Stimulated activated CD8-positive, alpha-beta memory T cell treated with anti-CD3 and anti-CD28 coated beads, Interleukin-7, amount 100 ng/mL, for 1 hour (primary cell): ENCODE measurements around the gene GRK5.
"Not testable (repeated sequence)": the region's sequence is repeated elsewhere in the genome, so short reads cannot be mapped to it uniquely, and the experiment has no call there.

Experiments
- DNase-seq, 2 donors: peaks; one replicate each; pipeline ENCODE4 v3.0.0-alpha.2; 2020; ENCODE audit warnings: low read depth in 2 of 2

Gene GRK5

GRCh38 chr10:119250641-119251314 is 43.4 kb downstream of the GRK5 start:
- DNase-seq = no peak

DNA sequence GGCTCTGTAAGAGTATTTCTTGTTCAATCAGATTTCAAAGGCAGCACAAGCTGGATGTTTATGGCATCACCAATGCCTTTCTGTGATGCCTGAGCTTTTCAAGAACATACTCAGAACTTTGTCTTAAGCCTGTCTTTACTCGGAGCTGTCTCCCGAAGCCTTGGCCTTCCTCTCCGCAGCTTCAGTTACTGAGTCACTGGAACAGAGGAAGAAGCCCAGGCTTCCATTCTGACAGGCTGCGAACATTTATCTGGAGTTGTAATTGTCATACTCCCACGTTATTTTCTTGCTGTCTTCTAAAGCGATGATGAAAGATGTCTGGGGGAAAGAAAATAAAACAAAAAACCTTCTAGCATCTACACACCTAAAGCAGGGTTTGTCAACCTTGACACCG is 43.9 kb downstream of the GRK5 start:
- no peak for DNase-seq

DNA sequence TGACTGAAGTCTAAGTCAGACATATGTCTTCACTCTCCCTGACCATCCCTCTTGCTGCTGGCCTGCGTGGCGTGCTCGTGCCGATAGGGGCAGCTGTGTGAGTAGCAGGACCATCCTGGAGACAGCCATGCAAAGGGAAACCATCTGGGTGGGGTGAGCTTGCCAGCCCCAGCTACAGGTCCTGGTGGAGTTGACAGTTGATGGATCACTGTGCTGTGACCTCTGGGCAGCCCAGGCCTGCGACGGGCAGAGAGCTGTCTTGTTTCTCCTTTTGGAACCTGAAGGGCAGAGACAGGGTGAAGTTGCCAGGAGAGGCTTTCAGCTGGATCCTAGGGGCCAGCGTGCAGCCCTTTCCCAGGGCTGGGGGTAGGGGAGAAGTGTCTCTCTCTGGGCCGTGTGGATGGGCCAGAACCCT is 44.7 kb downstream of the GRK5 start:
- no peak for DNase-seq

GRCh38 chr10:119252470-119253151 is 45.2 kb downstream of the GRK5 start:
- DNase-seq = no peak

DNA sequence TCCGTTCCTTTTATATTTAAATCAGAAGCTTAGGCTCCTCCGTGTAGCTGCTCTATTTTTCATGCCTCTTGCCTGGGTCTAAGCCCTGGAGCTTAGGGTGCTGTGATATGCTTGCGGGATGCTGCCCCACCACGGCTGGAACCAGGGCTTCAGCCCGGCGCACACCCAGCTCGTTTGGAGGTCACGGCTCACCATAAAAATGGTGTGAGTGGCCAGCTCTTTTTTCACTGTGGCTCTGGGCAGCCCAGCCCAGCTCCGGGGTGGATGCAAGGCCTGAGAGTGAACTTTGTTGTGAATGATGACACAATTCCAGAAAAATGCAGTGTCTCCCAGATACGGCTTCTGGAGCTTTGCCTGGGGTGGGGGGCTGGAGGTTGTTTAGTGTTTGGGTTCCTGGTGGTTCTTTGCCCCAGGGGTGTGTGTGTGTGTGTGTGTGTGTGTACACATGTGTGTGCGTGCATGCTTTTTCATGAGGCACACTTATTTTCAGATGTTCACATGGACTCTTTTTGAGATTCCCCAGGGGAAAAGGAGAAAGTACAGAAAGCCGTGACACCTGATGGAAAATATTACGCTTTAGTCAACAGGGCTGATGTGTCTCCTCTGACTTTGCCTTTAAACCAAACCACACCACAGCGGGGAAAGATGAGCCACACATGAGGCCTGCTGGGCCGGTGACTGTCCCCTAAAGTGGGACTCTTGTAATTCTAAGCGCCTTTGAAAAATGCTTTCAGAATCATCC is 46.2 kb downstream of the GRK5 start:
- no peak for DNase-seq

DNA sequence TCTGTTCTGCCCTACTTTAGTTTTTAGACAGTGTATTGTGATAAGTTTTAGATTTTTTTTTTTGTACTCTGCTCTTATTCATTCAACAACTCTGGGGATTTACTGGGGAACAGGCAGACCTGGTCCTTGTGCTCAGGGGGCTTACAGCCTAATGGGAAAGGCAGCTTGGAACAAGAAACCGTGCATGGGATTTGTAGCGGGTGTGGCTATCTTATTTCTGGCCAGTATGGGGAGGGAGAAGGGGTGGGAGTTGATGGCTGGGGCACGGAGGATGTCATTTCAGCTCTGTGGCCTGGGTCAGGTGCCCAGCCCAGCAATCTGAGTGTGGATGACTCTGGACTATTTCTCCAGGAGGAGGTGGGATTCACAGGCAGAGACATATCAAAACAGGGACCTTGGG is 47.0 kb downstream of the GRK5 start:
- no peak for DNase-seq

- DNase-seq = no peak
Measured at GRCh38 chr10:119256030-119256429, 48.7 kb downstream of the GRK5 start.

DNA sequence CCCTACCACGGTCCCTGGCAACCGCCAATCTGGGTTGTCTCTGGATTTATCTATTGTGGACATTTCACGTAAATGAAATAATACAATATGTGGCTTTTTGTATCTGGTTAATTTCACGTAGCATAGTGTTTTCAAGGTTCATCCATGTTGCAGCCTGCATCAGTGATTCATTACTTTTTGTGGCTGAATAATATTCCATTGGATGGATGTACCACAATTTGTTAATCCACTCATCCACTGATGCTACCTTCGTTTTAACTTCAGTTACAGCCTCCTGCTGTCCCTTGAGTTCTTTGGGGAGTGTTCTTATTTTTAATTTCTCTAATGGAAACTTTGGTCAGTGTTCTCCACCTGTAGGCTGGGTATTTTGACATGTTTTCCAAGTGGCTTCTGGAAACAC is 49.5 kb downstream of the GRK5 start:
- DNase-seq = no peak

GRCh38 chr10:119257899-119258419 is 50.6 kb downstream of the GRK5 start:
- no peak for DNase-seq

DNA sequence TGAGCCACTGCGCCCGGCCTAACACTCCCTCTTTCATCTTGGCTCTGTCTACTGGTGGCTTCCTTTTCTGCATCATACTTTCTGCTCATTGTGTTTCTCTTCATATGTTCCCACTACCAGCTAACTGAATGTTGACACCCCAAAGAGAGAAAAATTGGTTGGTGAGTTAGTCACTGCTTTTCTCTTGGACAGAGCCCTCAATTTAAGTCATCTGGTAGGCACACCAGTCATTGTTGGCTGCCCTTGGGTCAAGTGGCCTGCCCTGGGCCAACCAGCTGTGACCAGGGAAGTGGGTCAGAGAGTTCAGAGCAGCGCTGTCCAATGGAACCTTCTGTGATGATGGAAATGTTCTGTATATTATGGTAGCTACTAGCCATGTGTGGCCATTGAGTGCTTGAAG is 52.0 kb downstream of the GRK5 start:
- DNase-seq = no peak

DNA sequence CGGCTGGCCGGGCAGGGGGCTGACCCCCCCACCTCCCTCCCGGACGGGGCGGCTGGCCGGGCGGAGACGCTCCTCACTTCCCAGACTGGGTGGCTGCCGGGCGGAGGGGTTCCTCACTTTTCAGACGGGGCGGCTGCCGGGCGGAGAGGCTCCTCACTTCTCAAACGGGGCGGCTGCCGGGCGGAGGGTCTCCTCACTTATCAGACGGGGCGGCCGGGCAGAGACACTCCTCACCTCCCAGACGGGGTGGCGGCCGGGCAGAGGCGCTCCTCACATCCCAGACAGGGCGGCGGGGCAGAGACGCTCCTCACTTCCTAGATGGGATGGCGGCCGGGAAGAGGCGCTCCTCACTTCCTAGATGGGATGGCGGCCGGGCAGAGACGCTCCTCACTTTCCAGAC is 53.6 kb downstream of the GRK5 start:
- DNase-seq = not testable (repeated sequence)

DNA sequence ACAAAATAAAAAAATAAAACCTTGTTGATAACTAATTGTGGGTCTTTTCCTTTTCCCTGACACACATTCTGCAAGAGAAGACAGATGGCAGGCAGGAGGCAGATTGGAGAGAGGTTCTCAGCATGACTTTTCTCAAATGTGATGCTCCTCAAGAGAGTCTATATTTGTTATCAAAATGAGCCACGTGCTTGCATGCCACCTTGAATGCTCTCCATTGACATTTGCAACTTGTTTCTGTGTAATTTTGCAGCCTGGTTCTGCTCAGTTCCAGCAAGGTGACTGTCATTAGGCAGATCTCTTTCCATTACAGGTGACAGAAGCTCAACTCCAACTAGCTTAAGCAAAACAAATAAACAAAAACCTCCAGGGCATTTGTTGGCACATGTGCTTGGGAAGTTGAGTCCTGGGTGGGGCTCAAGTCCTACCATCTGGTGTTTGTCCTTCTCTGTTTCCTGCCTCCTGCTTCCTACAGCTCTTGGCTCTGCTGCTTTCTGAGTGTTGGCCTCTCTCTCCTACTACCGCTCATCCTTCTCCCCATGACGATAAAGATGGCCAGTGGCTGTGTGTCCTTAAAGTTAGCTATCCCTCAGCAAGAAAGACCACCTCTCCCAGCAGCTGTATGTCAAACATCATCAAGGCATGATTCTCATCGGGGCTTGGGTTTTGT is 56.7 kb downstream of the GRK5 start:
- no peak for DNase-seq

GRCh38 chr10:119265691-119266090 is 58.3 kb downstream of the GRK5 start:
- no peak for DNase-seq

GRCh38 chr10:119267384-119267783 is 60.0 kb downstream of the GRK5 start:
- DNase-seq = no peak

DNA sequence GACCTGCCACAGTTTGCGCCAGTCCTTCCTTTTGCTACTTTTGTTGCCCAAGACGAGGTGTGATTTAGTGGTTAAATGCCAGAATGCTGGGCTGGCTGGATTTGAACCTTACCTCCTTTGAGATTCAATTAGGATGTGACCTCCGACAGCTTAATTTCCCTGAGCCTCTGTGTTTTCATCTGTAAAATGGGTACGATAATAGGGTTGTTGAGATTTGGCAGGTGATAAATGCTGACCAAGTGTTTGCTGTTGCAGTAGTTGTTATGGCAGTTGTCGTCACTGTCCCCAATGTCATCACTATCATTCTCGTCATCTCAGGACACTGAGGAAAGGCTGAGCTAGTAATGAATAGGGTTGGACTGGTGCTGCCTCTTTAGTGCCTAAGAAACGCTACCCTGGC is 61.1 kb downstream of the GRK5 start:
- DNase-seq = no peak

DNA sequence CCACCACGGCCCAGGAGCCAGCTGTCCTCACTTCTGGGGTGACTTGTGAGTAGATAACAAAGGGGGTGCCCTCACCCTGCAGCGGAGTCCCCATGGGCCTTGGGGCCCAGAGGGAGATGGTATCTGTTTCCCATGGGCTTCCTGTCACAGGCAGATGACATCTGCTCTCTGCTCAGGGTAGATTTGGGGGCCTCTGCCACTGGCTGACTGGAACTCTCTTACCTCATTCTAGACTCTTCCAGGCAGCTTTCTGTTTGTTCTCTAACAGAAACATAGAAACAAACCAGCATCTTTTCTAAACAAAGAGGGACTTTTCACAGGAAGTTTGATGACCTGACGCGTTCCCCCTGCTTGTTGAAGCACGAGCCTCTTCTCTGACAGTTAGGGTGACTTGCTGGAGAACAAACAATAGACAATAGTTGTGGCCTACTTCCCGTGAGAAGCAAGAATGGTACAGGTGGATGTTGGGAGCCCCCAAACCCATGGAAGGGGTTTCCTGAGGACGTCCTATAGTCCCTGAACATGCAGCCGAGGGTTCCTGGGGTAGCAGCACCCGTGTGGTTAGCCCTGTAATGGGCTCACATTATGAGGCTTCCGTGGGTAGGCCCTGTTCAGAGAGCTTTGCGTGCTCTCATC is 61.6 kb downstream of the GRK5 start:
- DNase-seq = peak; percentile 26 to 34

DNA sequence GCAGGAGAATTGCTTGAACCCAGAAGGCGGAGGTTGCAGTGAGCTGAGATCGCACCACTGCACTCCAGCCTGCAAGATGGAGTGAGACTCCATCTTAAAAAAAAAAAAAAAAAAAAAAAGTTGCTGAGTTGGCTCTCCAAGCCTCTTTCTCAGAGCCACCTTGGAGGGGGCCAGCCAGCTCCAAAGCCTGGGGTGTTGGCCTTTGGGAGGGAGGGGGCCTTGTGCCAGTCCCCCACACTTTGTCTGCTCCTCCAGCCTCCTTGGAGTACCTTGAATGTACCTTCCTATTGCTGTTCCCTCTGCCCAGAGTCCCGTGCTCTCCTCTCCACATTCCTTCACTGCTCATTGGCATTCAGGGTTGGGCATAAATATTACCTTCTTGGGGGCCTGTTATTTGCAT is 62.4 kb downstream of the GRK5 start:
- DNase-seq = no peak

DNA sequence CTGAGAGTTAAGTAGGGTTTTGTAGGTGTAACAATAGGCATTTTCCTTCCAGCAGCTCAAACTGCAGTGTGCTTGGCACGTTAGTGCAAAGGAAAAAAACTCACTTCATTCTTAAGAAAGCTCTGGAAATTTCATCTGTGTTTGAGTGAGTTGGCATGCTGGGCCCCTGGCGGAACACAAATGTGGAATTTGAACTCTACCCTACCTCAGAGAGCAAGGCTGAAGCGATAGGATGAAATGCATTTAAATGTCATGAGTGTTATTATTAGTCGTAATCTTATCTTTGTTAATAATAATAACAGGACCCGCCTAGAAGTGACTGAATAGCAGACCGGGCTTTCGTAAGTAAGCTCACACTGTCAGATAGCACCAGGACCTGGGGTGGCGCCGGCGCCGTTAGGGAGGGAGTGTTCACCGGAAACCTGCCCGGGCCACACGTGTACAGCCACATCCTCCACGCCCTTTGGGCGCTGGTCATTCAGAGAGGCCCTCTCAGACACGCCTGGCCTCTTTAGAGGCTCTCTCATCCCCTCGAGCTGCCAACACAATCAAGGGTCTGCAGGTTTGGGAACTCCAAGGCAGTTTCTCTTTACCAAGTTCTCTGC is 63.5 kb downstream of the GRK5 start:
- peak; percentile 24 to 40 for DNase-seq

GRCh38 chr10:119272338-119272734 is 65.0 kb downstream of the GRK5 start:
- not testable (repeated sequence) for DNase-seq

DNA sequence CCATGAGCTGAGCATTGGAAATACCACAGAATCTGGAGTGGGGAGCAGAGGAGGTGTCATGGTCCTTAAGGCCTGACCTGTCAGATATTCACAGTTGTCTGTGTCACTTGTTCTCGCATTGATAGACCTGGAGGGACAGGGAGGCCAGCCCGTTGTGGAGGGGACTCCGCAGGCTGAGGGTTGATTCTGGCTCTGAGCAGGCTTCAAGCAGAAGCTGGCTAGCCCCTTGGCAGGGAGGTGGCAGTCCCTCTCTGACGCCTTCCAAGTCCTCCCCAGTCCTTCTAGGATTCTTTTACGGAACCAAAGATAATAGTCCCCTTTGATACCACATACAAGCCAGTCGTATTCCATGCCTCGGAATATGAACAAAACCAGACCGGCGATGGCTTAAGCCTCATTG is 65.4 kb downstream of the GRK5 start:
- no peak for DNase-seq

DNA sequence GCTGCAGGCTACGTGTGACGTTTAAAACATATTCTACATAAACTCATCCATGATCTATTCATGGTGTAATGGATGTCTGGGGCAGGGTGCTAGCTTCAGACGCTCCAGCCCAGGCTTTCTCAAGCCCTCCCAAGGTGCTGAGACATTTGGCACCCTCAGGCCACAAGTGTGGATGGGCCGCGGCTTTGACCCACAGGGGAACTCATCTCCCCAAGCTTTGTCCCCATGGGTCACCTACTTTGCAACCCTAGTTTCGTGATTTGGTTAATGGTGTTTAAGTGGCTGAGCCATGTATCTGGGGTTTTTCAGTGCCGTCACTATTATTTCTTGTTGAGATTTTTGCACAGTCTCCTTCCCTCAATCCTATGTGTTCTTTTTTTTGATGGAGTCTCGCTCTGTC is 66.0 kb downstream of the GRK5 start:
- DNase-seq = no peak
